GM21717 (cell line): ENCODE results near the gene KCNQ2.

Experiments
- ATAC-seq: cut with Tn5 transposase; IDR thresholded peaks from one replicate; pipeline ENCODE4 v1.9.1; 2021; ENCODE audit warnings: mild to moderate bottlenecking, moderate library complexity; ENCODE audit not compliant: unreplicated experiment

Gene KCNQ2

GRCh38 chr20:63418617-63419016, 53.8 kb downstream of the KCNQ2 start:
- no peak for ATAC-seq

- ATAC-seq: no peak
These were observed 54.7 kb downstream of the KCNQ2 start for GRCh38 chr20:63417738-63418120.

GRCh38 chr20:63417097-63417737, 55.2 kb downstream of the KCNQ2 start:
- ATAC-seq: no peak

GRCh38 chr20:63416631-63417030, 55.8 kb downstream of the KCNQ2 start:
- ATAC-seq: no peak

GRCh38 chr20:63415647-63416391, 56.6 kb downstream of the KCNQ2 start:
- no peak for ATAC-seq

GRCh38 chr20:63414720-63415430, 57.6 kb downstream of the KCNQ2 start:
- ATAC-seq: no peak

GRCh38 chr20:63413963-63414684, 58.3 kb downstream of the KCNQ2 start:
- ATAC-seq: no peak

- ATAC-seq: no peak
These were observed 59.1 kb downstream of the KCNQ2 start for GRCh38 chr20:63413323-63413722.

GRCh38 chr20:63412889-63413288, 59.6 kb downstream of the KCNQ2 start:
- no peak for ATAC-seq

- ATAC-seq: no peak
These were observed 60.4 kb downstream of the KCNQ2 start for GRCh38 chr20:63411898-63412631.

GRCh38 chr20:63411151-63411897, 61.1 kb downstream of the KCNQ2 start:
- no peak for ATAC-seq

GRCh38 chr20:63409834-63410435, 62.5 kb downstream of the KCNQ2 start:
- no peak for ATAC-seq

- ATAC-seq: no peak
These were observed 63.2 kb downstream of the KCNQ2 start for GRCh38 chr20:63409066-63409833.

- ATAC-seq: no peak
These were observed 63.8 kb downstream of the KCNQ2 start for GRCh38 chr20:63408684-63409046.

GRCh38 chr20:63407928-63408683, 64.3 kb downstream of the KCNQ2 start:
- no peak for ATAC-seq

GRCh38 chr20:63406617-63407245, 65.7 kb downstream of the KCNQ2 start:
- ATAC-seq: no peak

- no peak for ATAC-seq
These were observed 66.4 kb downstream of the KCNQ2 start for GRCh38 chr20:63406011-63406410.
